Fibroblast of lung (primary cell): ENCODE results near the gene DNAJC11.

Experiments used
- CTCF ChIP-seq, 2 donors: IDR thresholded peaks in 1 of 2; conservative IDR thresholded peaks in 1 of 2; 1 replicate in 1 of 2; 2 replicates in 1 of 2; pipeline ENCODE4 v1.5.1; 2011 to 2012; ENCODE audit warnings: low read length in 2 of 2, control low read depth in 1 of 2, inconsistent platforms in 1 of 2, low read depth in 1 of 2, mild to moderate bottlenecking in 1 of 2
- EZH2 ChIP-seq: IDR thresholded peaks from 2 replicates; pipeline ENCODE4 v1.5.1; 2012; ENCODE audit warnings: low read length, control low read depth, mild to moderate bottlenecking; ENCODE audit errors: missing control alignments

GRCh38 chr1:6673816-6674398 is 27.7 kb downstream of the DNAJC11 start:
- TF ChIP-seq CTCF (conservative IDR thresholded peaks at IDR 0.05 in 1 of 2, IDR thresholded peaks at IDR 0.05 in 1 of 2; ENCODE audit: low read depth in 1 of 2, low read length in 2 of 2) (no peak), EZH2 (no peak)
